Islet precursor cell (in vitro differentiated cells): Measurements from ENCODE around the gene HCN4.

ENCODE experiments used
- DNase-seq: peaks from one replicate; pipeline ENCODE4 v3.0.0-alpha.2; 2018

HCN4 gene

GRCh38 chr15:73287019-73287418 is 81.7 kb downstream of the HCN4 start:
- no peak for DNase-seq

GRCh38 chr15:73286311-73286710 is 82.4 kb downstream of the HCN4 start:
- peak; percentile 56 for DNase-seq

- DNase-seq = no peak
These were observed 84.6 kb downstream of the HCN4 start for GRCh38 chr15:73284090-73284716.

- no peak for DNase-seq
These were observed 85.3 kb downstream of the HCN4 start for GRCh38 chr15:73283366-73283962.

GRCh38 chr15:73282567-73283365 is 86.0 kb downstream of the HCN4 start:
- no peak for DNase-seq

- DNase-seq = no peak
These were observed 92.9 kb downstream of the HCN4 start for GRCh38 chr15:73275862-73276261.

GRCh38 chr15:73273181-73274002 is 95.4 kb downstream of the HCN4 start:
- peak; percentile 69 for DNase-seq

GRCh38 chr15:73270366-73271097 is 98.2 kb downstream of the HCN4 start:
- DNase-seq = no peak
